ENCODE measurements around the gene C9orf72. TPM values are rescaled to one million over a fixed set of nuclear protein-coding genes. Genes with fewer than 3 reads are reported as not detected.

The C9orf72 gene
- total and polyA plus RNA-seq, 2 of the 4 experiments (the other 2 are of a cell fraction) = 2.0 to 3.4 TPM

- Histone ChIP-seq H3K4me2 (ENCODE audit: low read depth, low read length) (no peak overlapping the region), H3K56ac (ENCODE audit: extremely low read depth, insufficient read depth, low read length) (no peak overlapping the region), H3K27me3 (ENCODE audit: control insufficient read depth, insufficient read depth, low read length) (no peaks in the 10 kb centered on the region), H4K5ac (ENCODE audit: low read depth, low read length) (no peak overlapping the region), H2BK20ac (ENCODE audit: low read depth, low read length) (no peak overlapping the region), H4K91ac (ENCODE audit: insufficient read depth, low read depth, low read length) (no peak overlapping the region), H3K9me3 (ENCODE audit: control insufficient read depth, insufficient read depth, low read length) (no peaks in the 10 kb centered on the region), H3K79me1 (ENCODE audit: low read depth in 1 of 2, low read length in 2 of 2) (no peaks in the 10 kb centered on the region), H2BK5ac (ENCODE audit: low read depth, low read length, poor library complexity, severe bottlenecking) (no peak overlapping the region), H3K14ac (replicated peaks; ENCODE audit: low read depth, low read length) (no peak overlapping the region), H4K8ac (ENCODE audit: low read depth in 2 of 2, low read length in 2 of 2) (no peak overlapping the region), H3K18ac (ENCODE audit: low read depth, low read length) (no peak overlapping the region), H2AK5ac (ENCODE audit: low read depth, low read length) (no peak overlapping the region), H4K20me1 (ENCODE audit: insufficient read depth, low read length) (no peaks in the 10 kb centered on the region), H3K4me1 (ENCODE audit: control insufficient read depth, insufficient read depth, low read length) (no peaks in the 10 kb centered on the region), H3K27ac (ENCODE audit: insufficient read depth, low read length) (no peak overlapping the region), H3K4ac (ENCODE audit: low read depth, low read length) (no peak overlapping the region), H2BK120ac (ENCODE audit: low read depth, low read length) (no peak overlapping the region), H3K36me3 (ENCODE audit: control insufficient read depth, insufficient read depth, low read length) (no peaks in the 10 kb centered on the region), H2BK15ac (ENCODE audit: low read depth, low read length) (no peak overlapping the region), H3K9ac (ENCODE audit: low read depth, low read length) (no peak overlapping the region), H2AK9ac (replicated peaks; ENCODE audit: low read depth, low read length, poor library complexity) (no peak overlapping the region), H2AFZ (replicated peaks; ENCODE audit: low read length, poor library complexity) (no peak overlapping the region), H3K23ac (ENCODE audit: low read depth, low read length) (no peak overlapping the region), H3K4me3 (ENCODE audit: insufficient read depth, low read depth, low read length) (no peak overlapping the region), H3K9me1 (ENCODE audit: insufficient read depth, low read length) (no peaks in the 10 kb centered on the region)
- no peak for DNase-seq
- no CpG with 5 or more reads among the region's 6 CpGs for WGBS, 2 experiments (ENCODE audit: extremely low coverage in 2 of 2, insufficient read length in 1 of 2)
- no peak for TF ChIP-seq RCOR1 (IDR thresholded peaks at IDR 0.05; ENCODE audit: insufficient replicate concordance, low read length)
- TF ChIP-seq ELK1 (IDR thresholded peaks at IDR 0.05; ENCODE audit: borderline replicate concordance, low read depth, low read length) = no peak
- TF ChIP-seq RFX5 (IDR thresholded peaks at IDR 0.05; ENCODE audit: low read depth, low read length) = no peak
- no peak for TF ChIP-seq BHLHE40 (IDR thresholded peaks at IDR 0.05; ENCODE audit: low read depth, low read length)
- TF ChIP-seq USF2 (IDR thresholded peaks at IDR 0.05; ENCODE audit: low read depth, low read length) = no peak
- no peak for TF ChIP-seq CEBPB (IDR thresholded peaks at IDR 0.05; ENCODE audit: low read depth, low read length)
- no peak for TF ChIP-seq MXI1 (IDR thresholded peaks at IDR 0.05; ENCODE audit: borderline replicate concordance, low read depth, low read length)
- TF ChIP-seq CHD1 (IDR thresholded peaks at IDR 0.05; ENCODE audit: low read depth, low read length) = no peak
- TF ChIP-seq POLR2A (IDR thresholded peaks at IDR 0.05; ENCODE audit: low read depth, low read length) = no peak
- no peak for TF ChIP-seq MAZ (IDR thresholded peaks at IDR 0.05; ENCODE audit: borderline replicate concordance, low read depth, low read length)
- no peak for TF ChIP-seq RAD21 (IDR thresholded peaks at IDR 0.05; ENCODE audit: low read length)
- TF ChIP-seq FOS (IDR thresholded peaks at IDR 0.05; ENCODE audit: low read depth, low read length) = no peak
- no peak for TF ChIP-seq NFE2L2 (IDR thresholded peaks at IDR 0.05; ENCODE audit: low read depth, low read length)
- no peak for TF ChIP-seq CTCF (conservative IDR thresholded peaks at IDR 0.05; ENCODE audit: low read depth, low read length)
- TF ChIP-seq SMC3 (IDR thresholded peaks at IDR 0.05; ENCODE audit: low read depth, low read length) = no peak
- no peak for TF ChIP-seq MAFK (IDR thresholded peaks at IDR 0.05; ENCODE audit: low read depth, low read length)
- dilution Hi-C loops (cut with HindIII; ENCODE audit: low sequenced_read_pairs, unreplicated experiment) = no loop called here
- in situ Hi-C loops (cut with MboI; ENCODE audit: low sequenced_read_pairs) = no loop called here
- ChIA-PET POLR2A (ENCODE audit: unreplicated experiment) (no interaction called here), CTCF (no interaction called here)
- ATAC-seq (ENCODE audit: low read depth) = no peak
- no TSS peak for BruUV-seq (replicated peaks)
- intact Hi-C loops (cut with micrococcal nuclease) = no loop called here
Observed at GRCh38 chr9:27599102-27599869, 26.0 kb upstream of the C9orf72 start.
